Tibial artery (tissue), 4 donors: ENCODE results near the gene ANKRD53.

Source experiments
- DNase-seq, 2 donors: peaks; one replicate each; pipeline ENCODE4 v3.0.0-alpha.2; 2019
- H3K27ac ChIP-seq, 2 donors: fragments of 200-600 bp; sonication (generic) in 1 of 2; 1 replicate in 1 of 2; 2 replicates in 1 of 2; pipeline ENCODE4 v1.5.1; 2018 to 2019; ENCODE audit warnings: mild to moderate bottlenecking in 1 of 2
- H3K27me3 ChIP-seq, 2 donors: fragments of 200-600 bp; sonication (generic) in 1 of 2; one replicate each; pipeline versions ENCODE4 v1.5.1 to v1.6.0; 2016 to 2019
- H3K36me3 ChIP-seq, 3 donors: fragments of 200-600 bp; sonication (generic) in 2 of 3; one replicate each; pipeline ENCODE4 v1.5.1; 2016 to 2019; ENCODE audit warnings: mild to moderate bottlenecking in 2 of 3
- H3K4me1 ChIP-seq, 4 donors: fragments of 200-600 bp; sonication (generic) in 2 of 4; 1 replicate in 3 of 4; 2 replicates in 1 of 4; pipeline ENCODE4 v1.5.1; 2016 to 2019
- H3K4me3 ChIP-seq, 2 donors: fragments of 200-600 bp; sonication (generic) in 1 of 2; 1 replicate in 1 of 2; 2 replicates in 1 of 2; pipeline ENCODE4 v1.5.1; 2018 to 2019; ENCODE audit warnings: mild to moderate bottlenecking in 2 of 2
- H3K9me3 ChIP-seq, 3 donors: fragments of 200-600 bp; sonication (generic) in 1 of 3; one replicate each; pipeline ENCODE4 v1.5.1; 2016 to 2019
- CTCF ChIP-seq, 2 experiments: fragments of 200-600 bp in 1 of 2; fragments of 450-650 bp in 1 of 2; IDR thresholded peaks; one replicate each; pipeline ENCODE4 v1.5.1; 2017 to 2019; ENCODE audit warnings: antibody characterized with exemption in 2 of 2, mild to moderate bottlenecking in 1 of 2, moderate library complexity in 1 of 2
- intact Hi-C: fragments of 100-400 bp; cut with DNase I; formaldehyde crosslinking; loops from one replicate; pipeline ENCODE4 v1.15.0; 2023; ENCODE audit warnings: low total_unique reads

The ANKRD53 gene

GRCh38 chr2:70948337-70949003 lies 30.0 kb upstream of the ANKRD53 start:
- peaks cover 0 to 11% of the 10 kb centered on the region in 2 donors for H3K27me3 ChIP-seq
- peak; percentile 76 to 82 for DNase-seq
- H3K4me1 ChIP-seq: peaks cover 0 to 14% (median 6%) of the 10 kb centered on the region in 4 donors

DNA sequence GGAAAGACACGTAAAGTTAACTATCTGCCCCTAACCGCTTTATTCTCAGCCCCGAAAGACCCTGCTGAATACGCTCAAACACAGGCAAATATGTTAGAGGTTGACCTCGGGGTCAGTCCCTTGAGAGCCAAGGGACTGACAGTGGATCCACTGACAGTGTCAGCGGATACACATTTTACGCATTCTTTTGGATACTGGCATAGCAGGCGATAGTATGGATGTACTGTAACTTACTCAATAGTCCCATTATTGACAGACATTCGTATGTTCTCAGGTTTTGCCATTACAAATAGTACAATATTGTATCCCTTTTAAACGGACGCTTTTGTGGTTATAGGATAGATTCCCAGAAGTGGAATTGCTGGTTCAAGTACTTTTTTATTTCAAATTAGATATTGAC lies 29.3 kb upstream of the ANKRD53 start:
- TF ChIP-seq CTCF (IDR thresholded peaks at IDR 0.05): no peak
- Histone ChIP-seq H3K4me3 (no peak overlapping the region), H3K27me3 (peaks cover 0 to 11% of the 10 kb centered on the region in 2 donors), H3K27ac (no peak overlapping the region), H3K9me3 (no peaks in the 10 kb centered on the region), H3K36me3 (no peaks in the 10 kb centered on the region), H3K4me1 (peaks cover 0 to 14% (median 6%) of the 10 kb centered on the region in 4 donors)
- no peak for DNase-seq
- intact Hi-C loops: loop anchor here (5.0 kb wide), 1 partner anchor 87 kb away; no protein-coding TSS in a partner anchor

More at GRCh38 chr2:70948337-70949003, 30.0 kb upstream of the ANKRD53 start:
- peak overlapping the region; percentile 31 to 41 for H3K4me3 ChIP-seq
- H3K9me3 ChIP-seq: no peaks in the 10 kb centered on the region
- intact Hi-C loops: loop anchor here (5.0 kb wide), 1 partner anchor 86 kb away; no protein-coding TSS in a partner anchor
- no peaks in the 10 kb centered on the region for H3K36me3 ChIP-seq
- H3K27ac ChIP-seq: no peak overlapping the region
- TF ChIP-seq CTCF (IDR thresholded peaks at IDR 0.05): peak; percentile 79 to 85

GRCh38 chr2:70954886-70955285 lies 23.5 kb upstream of the ANKRD53 start:
- intact Hi-C loops: no loop called here
- H3K4me1 ChIP-seq: no peaks in the 10 kb centered on the region
- DNase-seq: peak in 1 of 2 donors; percentile 29
- no peak overlapping the region for H3K27ac ChIP-seq
- no peaks in the 10 kb centered on the region for H3K36me3 ChIP-seq
- H3K27me3 ChIP-seq: peaks cover 0 to 14% of the 10 kb centered on the region in 2 donors
- TF ChIP-seq CTCF (IDR thresholded peaks at IDR 0.05): no peak
- H3K4me3 ChIP-seq: no peak overlapping the region
- no peaks in the 10 kb centered on the region for H3K9me3 ChIP-seq

DNA sequence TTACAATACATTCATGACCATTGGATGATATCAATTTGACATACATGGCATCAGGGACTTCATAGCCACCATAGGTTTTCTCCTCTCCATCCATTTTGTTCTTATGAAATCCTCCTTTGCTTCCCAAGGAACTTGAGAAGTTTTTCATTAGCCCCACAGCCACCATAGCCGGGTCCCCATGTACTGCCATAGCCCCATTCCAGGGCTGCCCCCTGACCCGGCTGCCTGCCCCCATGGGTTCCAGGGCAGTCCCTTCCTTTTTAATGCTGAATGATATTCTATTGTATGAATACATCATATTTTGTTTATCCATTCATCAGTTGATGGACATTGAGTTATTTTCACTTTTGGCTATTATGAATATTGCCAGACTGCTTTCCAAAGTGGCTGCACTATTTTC lies 22.3 kb upstream of the ANKRD53 start:
- TF ChIP-seq CTCF (IDR thresholded peaks at IDR 0.05): no peak
- no peak overlapping the region for H3K4me3 ChIP-seq
- intact Hi-C loops: no loop called here
- no peak for DNase-seq
- H3K9me3 ChIP-seq: no peaks in the 10 kb centered on the region
- H3K27ac ChIP-seq: no peak overlapping the region
- no peaks in the 10 kb centered on the region for H3K36me3 ChIP-seq
- no peaks in the 10 kb centered on the region for H3K4me1 ChIP-seq
- H3K27me3 ChIP-seq: peaks cover 0 to 21% of the 10 kb centered on the region in 2 donors

DNA sequence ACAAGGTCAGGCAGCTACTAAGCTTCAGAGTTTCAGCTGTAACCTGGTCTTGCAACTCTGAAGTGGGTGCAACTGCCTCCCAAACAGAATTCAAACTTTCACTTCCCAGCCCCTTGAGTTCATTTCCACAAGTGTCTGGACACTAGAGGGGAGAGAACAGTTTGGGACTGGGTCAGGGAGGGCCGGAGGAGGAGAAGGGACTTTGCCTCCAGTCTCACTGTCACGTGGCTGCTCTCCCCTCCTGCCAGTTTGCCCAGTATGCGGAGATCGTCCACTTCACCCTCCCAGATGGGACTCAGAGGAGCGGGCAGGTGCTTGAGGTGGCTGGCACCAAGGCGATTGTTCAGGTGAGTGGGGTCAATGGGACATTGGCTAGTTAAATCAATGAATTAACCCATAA lies 20.6 kb upstream of the ANKRD53 start:
- Histone ChIP-seq H3K36me3 (no peaks in the 10 kb centered on the region), H3K4me1 (no peaks in the 10 kb centered on the region), H3K27ac (no peak overlapping the region), H3K4me3 (no peak overlapping the region), H3K27me3 (peaks cover 0 to 26% of the 10 kb centered on the region in 2 donors), H3K9me3 (no peaks in the 10 kb centered on the region)
- intact Hi-C loops: no loop called here
- TF ChIP-seq CTCF (IDR thresholded peaks at IDR 0.05): no peak
- DNase-seq: peak in 1 of 2 donors; percentile 47
